Measurements from ENCODE around the gene RNF26.
A peak's percentile ranks its signal among the peaks of the same experiment; 100 is the strongest.

The RNF26 gene

DNA sequence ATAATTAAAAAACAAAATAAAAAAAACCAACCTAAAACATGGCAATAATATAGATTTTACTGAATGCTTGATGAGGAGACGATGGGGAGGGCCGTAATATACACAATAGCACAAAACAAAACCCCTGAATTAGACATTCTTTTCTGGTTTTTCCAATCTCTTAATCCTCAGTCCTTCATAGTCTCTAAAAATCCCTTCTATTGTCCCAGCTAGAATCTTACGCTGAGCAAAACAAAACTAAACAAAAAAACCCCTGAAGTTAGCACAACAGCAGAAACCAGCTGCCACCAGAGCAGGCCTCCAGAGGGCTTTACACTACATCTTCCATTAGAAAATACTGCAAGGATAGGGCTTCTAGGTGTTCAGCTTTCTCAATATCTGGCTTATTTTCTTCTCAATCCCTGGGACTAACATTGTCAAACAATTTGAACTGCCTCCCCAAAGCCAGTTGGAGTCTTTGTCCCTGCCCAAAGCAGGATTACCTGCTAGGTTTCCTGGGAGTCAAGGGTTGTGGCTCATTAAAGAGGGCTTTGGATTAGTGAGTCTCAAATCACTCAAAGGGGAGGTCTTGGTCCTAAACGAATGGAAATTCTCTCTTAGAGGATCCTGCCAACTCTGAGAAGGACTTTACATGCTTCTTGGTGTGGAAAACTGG is 2.1 kb upstream of the RNF26 start:
- TF ChIP-seq CEBPB (IDR thresholded peaks at IDR 0.05): no peak
- TF ChIP-seq, protein P1, sequence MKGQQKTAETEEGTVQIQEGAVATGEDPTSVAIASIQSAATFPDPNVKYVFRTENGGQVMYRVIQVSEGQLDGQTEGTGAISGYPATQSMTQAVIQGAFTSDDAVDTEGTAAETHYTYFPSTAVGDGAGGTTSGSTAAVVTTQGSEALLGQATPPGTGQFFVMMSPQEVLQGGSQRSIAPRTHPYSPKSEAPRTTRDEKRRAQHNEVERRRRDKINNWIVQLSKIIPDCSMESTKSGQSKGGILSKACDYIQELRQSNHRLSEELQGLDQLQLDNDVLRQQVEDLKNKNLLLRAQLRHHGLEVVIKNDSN (IDR thresholded peaks at IDR 0.05): no peak
- TF ChIP-seq REST (IDR thresholded peaks at IDR 0.05; ENCODE audit: low read depth): no peak
- TF ChIP-seq TCF12 (IDR thresholded peaks at IDR 0.05; ENCODE audit: low read depth): no peak
- no peak for TF ChIP-seq TEAD4 (IDR thresholded peaks at IDR 0.05)
- TF ChIP-seq, protein P2, sequence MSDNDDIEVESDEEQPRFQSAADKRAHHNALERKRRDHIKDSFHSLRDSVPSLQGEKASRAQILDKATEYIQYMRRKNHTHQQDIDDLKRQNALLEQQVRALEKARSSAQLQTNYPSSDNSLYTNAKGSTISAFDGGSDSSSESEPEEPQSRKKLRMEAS (IDR thresholded peaks at IDR 0.05): no peak
- no peak for TF ChIP-seq CREB1 (IDR thresholded peaks at IDR 0.05; ENCODE audit: low read depth)
- no peak for TF ChIP-seq ZBTB7A (IDR thresholded peaks at IDR 0.05; ENCODE audit: low read depth)
- no peak for TF ChIP-seq NFIC (IDR thresholded peaks at IDR 0.05)
- TF ChIP-seq TAF1 (IDR thresholded peaks at IDR 0.05; ENCODE audit: low read depth): no peak
- no peak for TF ChIP-seq EGR1 (IDR thresholded peaks at IDR 0.05)
- no peak for TF ChIP-seq FOXM1 (IDR thresholded peaks at IDR 0.05; ENCODE audit: borderline replicate concordance, low read depth)

DNA sequence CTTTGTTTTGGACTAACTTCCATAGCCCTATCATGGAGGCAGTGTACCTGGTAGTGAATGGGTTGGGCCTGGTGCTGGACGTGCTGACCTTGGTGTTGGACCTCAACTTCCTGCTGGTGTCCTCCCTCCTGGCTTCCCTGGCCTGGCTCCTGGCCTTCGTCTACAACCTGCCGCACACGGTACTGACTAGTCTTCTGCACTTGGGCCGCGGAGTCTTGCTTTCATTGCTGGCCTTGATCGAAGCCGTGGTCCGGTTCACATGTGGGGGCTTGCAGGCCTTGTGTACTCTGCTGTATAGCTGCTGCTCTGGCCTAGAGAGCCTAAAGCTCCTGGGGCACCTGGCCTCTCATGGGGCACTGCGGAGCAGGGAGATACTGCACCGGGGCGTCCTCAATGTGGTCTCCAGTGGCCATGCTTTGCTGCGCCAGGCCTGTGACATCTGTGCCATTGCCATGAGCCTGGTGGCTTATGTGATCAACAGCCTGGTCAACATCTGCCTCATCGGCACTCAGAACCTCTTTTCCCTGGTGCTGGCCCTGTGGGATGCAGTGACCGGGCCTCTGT is 846 bp downstream of the RNF26 start:
- no peak for TF ChIP-seq CREB1 (IDR thresholded peaks at IDR 0.05; ENCODE audit: low read depth)
- no peak for TF ChIP-seq ZBTB7A (IDR thresholded peaks at IDR 0.05; ENCODE audit: low read depth)
- no peak for TF ChIP-seq TAF1 (IDR thresholded peaks at IDR 0.05; ENCODE audit: low read depth)
- TF ChIP-seq FOXM1 (IDR thresholded peaks at IDR 0.05; ENCODE audit: borderline replicate concordance, low read depth): no peak
- TF ChIP-seq TEAD4 (IDR thresholded peaks at IDR 0.05): no peak
- TF ChIP-seq EGR1 (IDR thresholded peaks at IDR 0.05): no peak
- TF ChIP-seq YY1 (IDR thresholded peaks at IDR 0.05; ENCODE audit: low read depth): no peak
- TF ChIP-seq, protein P2 (IDR thresholded peaks at IDR 0.05): no peak
- TF ChIP-seq NFIC (IDR thresholded peaks at IDR 0.05): no peak
- no peak for TF ChIP-seq CEBPB (IDR thresholded peaks at IDR 0.05)
- no peak for TF ChIP-seq TCF12 (IDR thresholded peaks at IDR 0.05; ENCODE audit: low read depth)
- TF ChIP-seq, protein P1 (IDR thresholded peaks at IDR 0.05): no peak

GRCh38 chr11:119335655-119336543 is 1.6 kb downstream of the RNF26 start:
- TF ChIP-seq, protein P2 (IDR thresholded peaks at IDR 0.05): no peak
- TF ChIP-seq EP300 (IDR thresholded peaks at IDR 0.05; ENCODE audit: borderline replicate concordance) (no peak), TEAD4 (IDR thresholded peaks at IDR 0.05) (no peak), TAF1 (IDR thresholded peaks at IDR 0.05; ENCODE audit: low read depth) (no peak), RAD21 (IDR thresholded peaks at IDR 0.05; ENCODE audit: low read depth) (no peak), FOXM1 (IDR thresholded peaks at IDR 0.05; ENCODE audit: borderline replicate concordance, low read depth) (no peak), TCF12 (IDR thresholded peaks at IDR 0.05; ENCODE audit: low read depth) (no peak), YY1 (IDR thresholded peaks at IDR 0.05; ENCODE audit: low read depth) (no peak), ZBTB7A (IDR thresholded peaks at IDR 0.05; ENCODE audit: low read depth) (no peak)

GRCh38 chr11:119336744-119337469 is 2.6 kb downstream of the RNF26 start:
- TF ChIP-seq, protein P2 (IDR thresholded peaks at IDR 0.05): no peak
- TF ChIP-seq RAD21 (IDR thresholded peaks at IDR 0.05; ENCODE audit: low read depth): no peak
- no peak for TF ChIP-seq CREB1 (IDR thresholded peaks at IDR 0.05; ENCODE audit: low read depth)
- no peak for TF ChIP-seq TEAD4 (IDR thresholded peaks at IDR 0.05)
- TF ChIP-seq, protein P1 (IDR thresholded peaks at IDR 0.05): no peak

- TF ChIP-seq TAF1 (IDR thresholded peaks at IDR 0.05; ENCODE audit: low read depth): no peak
- TF ChIP-seq, protein P2 (IDR thresholded peaks at IDR 0.05): no peak
- TF ChIP-seq, protein P1 (IDR thresholded peaks at IDR 0.05): peak; percentile 70
These were observed 3.4 kb downstream of the RNF26 start for GRCh38 chr11:119337581-119338317.

Data from Ishikawa (cell line).